PC-9 (cell line): ENCODE data around the gene SERPINB8. TPM values are rescaled to one million over a fixed set of nuclear protein-coding genes. Genes with fewer than 3 reads are reported as not detected.
"Not testable (repeated sequence)": the region's sequence is repeated elsewhere in the genome, so short reads cannot be mapped to it uniquely, and the experiment has no call there.

Source experiments
- BruUV-seq: library from RNA; stranded (reverse); fragments of 400-500 nt; replicated peaks from 2 replicates; lab custom pipeline; 2021; lab: Mats Ljungman, UMichigan
- CTCF ChIA-PET: fragments of 300-600 bp; sonication (Branson Sonifier 250); formaldehyde crosslinking; loops from one replicate; lab custom pipeline; 2022; ENCODE audit warnings: antibody characterized with exemption; lab: Charles Lee
- POLR2A ChIA-PET: fragments of 300-600 bp; sonication (Branson Sonifier 250); formaldehyde crosslinking; loops from one replicate; lab custom pipeline; 2022; ENCODE audit warnings: antibody characterized with exemption; ENCODE audit not compliant: unreplicated experiment; lab: Charles Lee
- DNase-seq, 2 experiments: peaks; one replicate each; pipeline versions ENCODE4 v3.0.0 to v3.0.0-alpha.2; 2015 to 2022; ENCODE audit warnings: mixed read lengths in 1 of 2
- H2AFZ ChIP-seq: fragments of 200-600 bp; sonication (generic); 2 replicates; pipeline ENCODE4 v1.8.1; 2017; ENCODE audit warnings: antibody characterized with exemption
- H3F3A ChIP-seq: fragments of 200-600 bp; sonication (generic); 2 replicates; pipeline ENCODE4 v1.8.1; 2017; ENCODE audit warnings: antibody characterized with exemption, mild to moderate bottlenecking, low read depth; ENCODE audit not compliant: insufficient read depth
- H3K27ac ChIP-seq: fragments of 200-600 bp; sonication (generic); 2 replicates; pipeline ENCODE4 v1.6.1; 2016; ENCODE audit warnings: mixed run types
- H3K27me3 ChIP-seq: fragments of 200-600 bp; sonication (generic); 2 replicates; pipeline ENCODE4 v1.6.1; 2016; ENCODE audit warnings: low read depth, mixed run types; ENCODE audit not compliant: insufficient read depth
- H3K36me3 ChIP-seq: fragments of 200-600 bp; sonication (generic); 2 replicates; pipeline ENCODE4 v1.6.1; 2016; ENCODE audit warnings: low read depth, mixed run types
- H3K4me1 ChIP-seq: fragments of 200-600 bp; sonication (generic); replicated peaks from 2 replicates; pipeline ENCODE4 v1.6.1; 2016; ENCODE audit warnings: mixed run types; ENCODE audit not compliant: insufficient read depth
- H3K4me2 ChIP-seq: fragments of 200-600 bp; sonication (generic); 2 replicates; pipeline ENCODE4 v1.6.1; 2017; ENCODE audit warnings: mixed run types
- H3K4me3 ChIP-seq: fragments of 200-600 bp; sonication (generic); 2 replicates; pipeline ENCODE4 v1.6.1; 2016; ENCODE audit warnings: mixed run types
- H3K79me2 ChIP-seq: fragments of 200-600 bp; sonication (generic); 2 replicates; pipeline ENCODE4 v1.6.1; 2017; ENCODE audit warnings: low read depth, mixed run types
- H3K9me2 ChIP-seq: fragments of 200-600 bp; sonication (generic); 2 replicates; pipeline ENCODE4 v1.8.1; 2017; ENCODE audit warnings: mild to moderate bottlenecking; ENCODE audit not compliant: insufficient read depth
- H3K9me3 ChIP-seq: fragments of 200-600 bp; sonication (generic); 2 replicates; pipeline ENCODE4 v1.8.1; 2016; ENCODE audit warnings: low read depth; ENCODE audit not compliant: insufficient read depth
- H4K20me1 ChIP-seq: fragments of 200-600 bp; sonication (generic); 2 replicates; pipeline ENCODE4 v1.8.1; 2017; ENCODE audit not compliant: insufficient read depth
- CTCF ChIP-seq: fragments of 200-600 bp; sonication (generic); conservative IDR thresholded peaks from 2 replicates; pipeline ENCODE4 v1.6.1; 2017; ENCODE audit warnings: mixed run types, antibody characterized with exemption, mild to moderate bottlenecking, moderate library complexity
- EZH2 ChIP-seq: fragments of 200-600 bp; sonication (generic); IDR thresholded peaks from 2 replicates; pipeline ENCODE4 v1.8.0; 2017; ENCODE audit warnings: antibody characterized with exemption, low read depth
- intact Hi-C: fragments of 100-400 bp; cut with micrococcal nuclease; formaldehyde crosslinking; loops from one replicate; pipeline ENCODE4 v1.10.0; 2022; ENCODE audit not compliant: unreplicated experiment
- total RNA-seq: library from RNA; stranded (reverse); gene quantifications from 2 replicates; pipeline ENCODE4 v1.2.3, GENCODE V29; 2021

Gene SERPINB8
- total RNA-seq, 1 experiment from 2014 or later, result 7.2 TPM

DNA sequence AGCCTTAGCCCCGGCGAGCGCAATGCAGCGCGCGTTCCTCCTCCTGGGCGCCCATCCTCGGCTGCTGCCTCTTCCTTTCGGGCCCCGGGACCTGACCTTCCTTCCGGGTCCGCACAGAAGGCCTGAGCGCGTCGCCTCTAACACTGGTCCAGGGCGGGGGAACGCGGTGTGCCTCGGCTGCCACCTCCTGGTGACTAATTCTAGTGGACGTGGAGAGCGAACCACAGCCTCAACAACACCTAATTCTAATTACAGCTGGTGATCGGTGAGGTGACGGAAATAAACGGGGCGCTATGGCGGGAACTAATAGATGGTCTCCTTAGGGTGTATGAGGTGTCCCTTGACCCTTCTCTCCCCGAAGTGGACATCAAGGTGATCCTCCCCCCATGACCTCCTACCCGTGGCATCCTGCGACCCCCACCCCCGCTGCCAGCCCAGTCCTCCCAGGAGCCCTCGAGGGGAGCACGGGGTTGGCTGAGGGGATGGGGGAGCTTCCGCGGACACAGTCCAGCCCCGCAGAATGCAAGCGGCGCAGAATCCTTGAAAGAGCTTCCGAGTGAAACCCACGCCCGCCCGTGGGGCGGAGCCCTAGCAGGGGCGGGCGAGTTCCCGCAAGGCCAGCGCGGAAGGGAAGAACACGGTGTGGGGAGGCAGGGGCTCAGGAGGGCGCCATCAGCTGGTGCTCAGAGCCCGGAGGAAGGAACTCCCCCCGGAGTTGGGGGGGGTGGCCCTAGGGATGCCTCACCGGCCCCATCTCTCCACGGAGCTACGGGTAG, 33.5 kb upstream of the SERPINB8 start:
- H3K4me1 ChIP-seq, result no peaks in the 10 kb centered on the region
- no peaks in the 10 kb centered on the region for H3K9me2 ChIP-seq
- TF ChIP-seq EZH2, result no peak
- peak; percentile 69 for TF ChIP-seq CTCF
- BruUV-seq, result no TSS peak
- ChIA-PET CTCF (interaction anchor here (0.6 to 1.2 kb wide), 2 partner anchors 58 to 418 kb away, joined by 3 to 4 read pairs; no protein-coding TSS in a partner anchor), POLR2A (interaction anchor here (0.6 kb wide), 1 partner anchor 926 kb away, joined by 5 read pairs; no protein-coding TSS in a partner anchor)
- peak overlapping the region; percentile 80 for H2AFZ ChIP-seq
- intact Hi-C loops, result loop anchor here (1.0 to 5.0 kb wide), 4 partner anchors 54 to 419 kb away; no protein-coding TSS in a partner anchor
- no peak overlapping the region for H3K27ac ChIP-seq
- peak; percentile 60 to 72 for DNase-seq
- no peaks in the 10 kb centered on the region for H4K20me1 ChIP-seq
- no peaks in the 10 kb centered on the region for H3K27me3 ChIP-seq
- no peaks in the 10 kb centered on the region for H3K79me2 ChIP-seq
- no peaks in the 10 kb centered on the region; the same call in 1 of the 2 replicates for H3K9me3 ChIP-seq
- peak overlapping the region; percentile 44; the same call in 1 of the 2 replicates for H3K4me3 ChIP-seq
- peak overlapping the region; percentile 78 for H3K4me2 ChIP-seq
- H3F3A ChIP-seq, result no peaks in the 10 kb centered on the region
- H3K36me3 ChIP-seq, result no peaks in the 10 kb centered on the region

DNA sequence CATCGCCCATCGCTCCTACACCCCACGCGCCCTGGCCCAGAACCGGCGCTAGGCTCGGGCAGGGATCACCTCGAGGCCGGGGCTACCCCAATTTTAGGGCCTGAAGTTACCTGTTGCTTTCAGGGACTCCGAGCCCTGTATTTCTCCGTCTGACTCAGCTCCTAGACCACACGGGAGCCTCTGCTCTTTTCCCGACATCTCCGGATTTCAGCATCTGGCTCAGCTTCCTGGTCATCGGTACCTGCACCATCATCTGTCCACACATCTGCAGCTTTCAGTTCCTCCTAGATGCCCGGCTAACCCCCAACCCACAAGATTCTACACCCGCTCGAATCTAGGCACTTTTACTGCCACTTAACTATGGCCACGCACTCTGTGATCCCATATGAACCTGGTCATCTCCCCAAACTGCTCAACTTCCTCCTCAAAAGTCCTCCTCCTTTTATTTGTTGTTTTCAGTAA, 32.9 kb upstream of the SERPINB8 start:
- Histone ChIP-seq H3K36me3 (no peaks in the 10 kb centered on the region), H3K79me2 (no peaks in the 10 kb centered on the region), H2AFZ (no peak overlapping the region), H3K9me3 (no peaks in the 10 kb centered on the region; the same call in 1 of the 2 replicates), H3K27me3 (no peaks in the 10 kb centered on the region), H3K4me3 (no peak overlapping the region), H3K4me2 (no peak overlapping the region), H3K4me1 (no peaks in the 10 kb centered on the region), H3K9me2 (no peaks in the 10 kb centered on the region), H3K27ac (no peak overlapping the region), H4K20me1 (no peaks in the 10 kb centered on the region), H3F3A (no peaks in the 10 kb centered on the region)
- POLR2A ChIA-PET, result no interaction called here
- TF ChIP-seq EZH2 (no peak), CTCF (no peak)
- no TSS peak for BruUV-seq
- no peak for DNase-seq
- intact Hi-C loops, result loop anchor here (1.0 to 5.0 kb wide), 4 partner anchors 55 to 420 kb away; no protein-coding TSS in a partner anchor
- CTCF ChIA-PET, result interaction anchor here (1.2 kb wide), 1 partner anchor 418 kb away, joined by 4 read pairs; no protein-coding TSS in a partner anchor

DNA sequence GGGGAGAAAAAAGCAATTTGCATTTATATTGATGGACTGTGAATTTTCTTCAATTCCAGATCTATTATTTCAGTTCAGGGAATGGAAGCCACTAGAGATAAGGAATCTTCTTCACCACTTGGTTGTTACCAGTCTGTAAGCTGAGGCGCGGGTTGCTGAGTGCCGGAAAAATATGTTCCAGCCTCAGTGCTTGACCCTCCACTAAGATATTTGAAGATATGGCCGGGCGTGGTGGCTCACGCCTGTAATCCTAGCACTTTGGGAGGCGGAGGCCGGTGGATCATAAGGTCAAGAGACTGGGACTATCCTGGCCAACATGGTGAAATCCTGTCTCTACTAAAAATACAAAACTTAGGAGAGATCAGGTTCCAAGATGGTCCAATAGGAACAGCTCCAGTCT, 29.9 kb upstream of the SERPINB8 start:
- H3F3A ChIP-seq, result no peaks in the 10 kb centered on the region
- no peak overlapping the region for H3K4me2 ChIP-seq
- no peak overlapping the region for H3K27ac ChIP-seq
- no peaks in the 10 kb centered on the region for H3K36me3 ChIP-seq
- intact Hi-C loops, result no loop called here
- H3K4me1 ChIP-seq, result no peaks in the 10 kb centered on the region
- no peaks in the 10 kb centered on the region for H3K9me2 ChIP-seq
- DNase-seq, result no peak
- H3K4me3 ChIP-seq, result no peak overlapping the region
- H3K79me2 ChIP-seq, result no peaks in the 10 kb centered on the region
- no peak overlapping the region for H2AFZ ChIP-seq
- POLR2A ChIA-PET, result no interaction called here
- CTCF ChIA-PET, result no interaction called here
- no peak for TF ChIP-seq CTCF
- no peak for TF ChIP-seq EZH2
- no peaks in the 10 kb centered on the region for H4K20me1 ChIP-seq
- no TSS peak for BruUV-seq
- no peaks in the 10 kb centered on the region for H3K27me3 ChIP-seq
- H3K9me3 ChIP-seq, result no peaks in the 10 kb centered on the region

GRCh38 chr18:63940543-63941050, 29.3 kb upstream of the SERPINB8 start:
- POLR2A ChIA-PET, H3K9me2 ChIP-seq, CTCF ChIA-PET: not testable (repeated sequence)

More at GRCh38 chr18:63940543-63941050, 29.3 kb upstream of the SERPINB8 start:
- H3K27ac ChIP-seq, H3K4me3 ChIP-seq, H2AFZ ChIP-seq, H3K4me2 ChIP-seq, DNase-seq, intact Hi-C loops, H3F3A ChIP-seq, H3K79me2 ChIP-seq, H3K4me1 ChIP-seq, H3K36me3 ChIP-seq, H3K9me3 ChIP-seq, H3K27me3 ChIP-seq, BruUV-seq, H4K20me1 ChIP-seq: not testable (repeated sequence)
